Eye (tissue), 1 donor: ENCODE results near the gene FOXA1.

ENCODE experiments used
- DNase-seq: peaks from one replicate; pipeline ENCODE4 v3.0.0-alpha.2; 2015

The FOXA1 gene

GRCh38 chr14:37601865-37602264, 6.8 kb upstream of the FOXA1 start:
- peak; percentile 38 for DNase-seq

- DNase-seq, result no peak
Observed at GRCh38 chr14:37600880-37601741, 6.1 kb upstream of the FOXA1 start.

- DNase-seq, result peak; percentile 55
Observed at GRCh38 chr14:37599507-37600368, 4.7 kb upstream of the FOXA1 start.

GRCh38 chr14:37598747-37599506, 3.9 kb upstream of the FOXA1 start:
- DNase-seq, result peak; percentile 74

GRCh38 chr14:37597914-37598746, 3.1 kb upstream of the FOXA1 start:
- peak; percentile 67 for DNase-seq

- DNase-seq, result no peak
Observed at GRCh38 chr14:37597538-37597913, 2.5 kb upstream of the FOXA1 start.

GRCh38 chr14:37596790-37597472, 1.9 kb upstream of the FOXA1 start:
- DNase-seq, result peak; percentile 51

GRCh38 chr14:37595809-37596621, 966 bp upstream of the FOXA1 start:
- peak; percentile 68 for DNase-seq

- DNase-seq, result peak; percentile 96
Observed at GRCh38 chr14:37594238-37594970, 645 bp downstream of the FOXA1 start.

- peak; percentile 57 for DNase-seq
Observed at GRCh38 chr14:37593511-37594237, 1.4 kb downstream of the FOXA1 start.

DNA sequence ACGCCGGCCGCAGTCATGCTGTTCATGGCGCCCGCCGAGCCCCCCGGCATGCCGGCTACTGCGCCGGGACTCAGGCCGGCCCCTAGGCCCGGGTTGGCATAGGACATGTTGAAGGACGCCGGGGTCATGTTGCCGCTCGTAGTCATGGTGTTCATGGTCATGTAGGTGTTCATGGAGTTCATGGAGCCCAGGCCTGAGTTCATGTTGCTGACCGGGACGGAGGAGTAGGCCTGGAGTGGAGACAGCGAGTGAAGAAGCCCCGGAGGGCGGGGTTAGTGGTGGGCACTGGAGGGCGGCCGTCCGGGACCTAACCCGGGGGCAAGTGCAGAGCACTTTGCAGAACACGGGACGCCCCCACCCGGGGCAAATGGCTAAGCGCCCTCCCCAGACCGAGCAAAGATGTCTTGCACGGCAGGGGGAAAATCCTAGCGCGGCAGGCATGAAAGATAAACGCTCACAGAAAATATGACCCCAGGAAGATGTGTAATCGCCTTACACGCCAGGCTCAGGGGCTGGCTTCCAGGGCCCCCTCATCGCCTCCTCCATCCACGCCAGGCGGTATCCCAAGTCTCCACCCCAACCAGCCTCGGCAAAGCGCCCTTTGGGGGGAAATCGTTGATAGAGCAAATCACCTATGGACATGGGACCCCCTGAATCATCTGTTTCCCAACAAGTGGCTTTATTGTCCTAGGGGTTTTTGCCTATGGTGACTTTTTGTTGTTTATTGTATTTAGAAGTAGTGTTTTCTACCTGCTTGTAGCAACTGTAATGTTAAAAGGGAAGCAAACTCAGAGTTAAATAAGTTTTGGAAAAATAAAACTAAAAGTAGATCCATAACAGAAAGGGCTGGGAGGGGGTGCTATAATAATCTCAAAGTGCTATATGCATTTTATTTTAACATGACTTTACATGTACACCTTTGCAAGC, 2.3 kb downstream of the FOXA1 start:
- DNase-seq, result peak; percentile 52

- DNase-seq, result peak; percentile 61
Observed at GRCh38 chr14:37591941-37592481, 3.0 kb downstream of the FOXA1 start.

- peak; percentile 54 for DNase-seq
Observed at GRCh38 chr14:37591311-37591940, 3.6 kb downstream of the FOXA1 start.

DNA sequence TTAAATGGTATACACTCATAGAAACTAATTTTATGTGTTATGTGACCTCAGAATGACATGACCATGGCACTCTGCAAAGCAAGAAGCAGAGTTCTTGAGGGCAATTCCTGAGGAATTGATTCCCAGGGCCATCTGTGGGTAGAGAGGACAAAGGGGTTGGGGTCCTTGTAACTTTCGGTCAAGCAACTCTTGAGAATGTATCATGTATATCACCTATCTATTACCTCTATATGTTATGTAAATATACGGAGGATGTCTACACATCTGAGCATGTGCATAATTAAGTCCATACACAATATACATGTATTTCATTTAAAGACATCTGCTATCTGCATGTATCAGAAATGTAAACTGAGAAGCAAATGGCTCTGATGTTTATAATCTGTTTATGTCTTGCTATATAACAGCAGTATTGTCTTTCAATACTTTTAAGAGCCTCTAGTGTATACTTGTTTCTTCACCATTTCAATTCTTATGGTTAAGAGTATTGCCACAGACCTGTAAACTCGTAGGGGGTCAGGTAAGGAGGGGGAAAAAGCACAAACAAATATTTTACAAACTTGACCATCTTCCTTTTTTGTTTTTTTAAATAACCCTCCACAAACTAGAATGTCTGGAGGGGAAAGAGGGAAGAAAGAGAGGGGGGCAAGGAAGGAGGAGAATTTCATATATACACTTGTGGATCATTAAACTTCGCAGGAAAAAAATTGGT, 4.5 kb downstream of the FOXA1 start:
- peak; percentile 53 for DNase-seq

- peak; percentile 49 for DNase-seq
Observed at GRCh38 chr14:37589715-37590427, 5.2 kb downstream of the FOXA1 start.
